H9 (cell line): Measurements from ENCODE around the gene TMEM271. TPM values are rescaled to one million over a fixed set of nuclear protein-coding genes. Genes with fewer than 3 reads are reported as not detected.
A peak's percentile ranks its signal among the peaks of the same experiment; 100 is the strongest.

Source experiments
- DNase-seq: peaks from one replicate; pipeline ENCODE4 v3.0.0-alpha.2; 2017
- H2AFZ ChIP-seq: one replicate; pipeline ENCODE4 v1.6.1; 2013; ENCODE audit warnings: mild to moderate bottlenecking, low read length, control low read depth, moderate library complexity
- H2AK5ac ChIP-seq: 2 replicates; pipeline ENCODE4 v1.6.1; 2013; ENCODE audit warnings: low read length, control low read depth, mixed read lengths; ENCODE audit not compliant: insufficient read length
- H2BK120ac ChIP-seq: one replicate; pipeline ENCODE4 v1.6.1; 2013; ENCODE audit warnings: low read depth, mild to moderate bottlenecking, low read length, control low read depth, inconsistent platforms; ENCODE audit not compliant: poor library complexity, severe bottlenecking
- H2BK12ac ChIP-seq: 2 replicates; pipeline ENCODE4 v1.6.1; 2013; ENCODE audit warnings: low read length, control low read depth, mixed read lengths, low read depth; ENCODE audit not compliant: insufficient read length
- H2BK15ac ChIP-seq: 2 replicates; pipeline ENCODE4 v1.6.1; 2013; ENCODE audit warnings: low read depth, low read length, control low read depth
- H2BK20ac ChIP-seq: one replicate; pipeline ENCODE4 v1.6.1; 2013; ENCODE audit warnings: low read depth, mild to moderate bottlenecking, low read length, control low read depth, inconsistent platforms; ENCODE audit not compliant: poor library complexity, severe bottlenecking
- H2BK5ac ChIP-seq: 2 replicates; pipeline ENCODE4 v1.6.1; 2013; ENCODE audit warnings: low read length, control low read depth, mixed read lengths; ENCODE audit not compliant: insufficient read length
- H3K14ac ChIP-seq: 2 replicates; pipeline ENCODE4 v1.6.1; 2013; ENCODE audit warnings: low read length, control low read depth; ENCODE audit not compliant: insufficient read depth
- H3K18ac ChIP-seq: 2 replicates; pipeline ENCODE4 v1.6.1; 2013; ENCODE audit warnings: low read depth, mild to moderate bottlenecking, mixed read lengths, low read length, control low read depth; ENCODE audit not compliant: insufficient read length
- H3K23ac ChIP-seq: 2 replicates; pipeline ENCODE4 v1.6.1; 2013; ENCODE audit warnings: low read length, control low read depth, mixed read lengths, low read depth; ENCODE audit not compliant: insufficient read length
- H3K23me2 ChIP-seq: 2 replicates; pipeline ENCODE4 v1.6.1; 2013; ENCODE audit warnings: low read depth, mild to moderate bottlenecking, mixed read lengths, low read length, control low read depth; ENCODE audit not compliant: insufficient read length, poor library complexity, severe bottlenecking
- H3K27ac ChIP-seq: 2 replicates; pipeline ENCODE4 v1.5.1; 2013; ENCODE audit warnings: low read length, control low read depth, mixed read lengths, low read depth; ENCODE audit not compliant: insufficient read length
- H3K27me3 ChIP-seq: 2 replicates; pipeline ENCODE4 v1.6.1; 2013; ENCODE audit warnings: low read length, control low read depth, inconsistent platforms; ENCODE audit not compliant: insufficient read depth
- H3K4ac ChIP-seq: 2 replicates; pipeline ENCODE4 v1.6.1; 2013; ENCODE audit warnings: low read depth, mild to moderate bottlenecking, control low read depth, inconsistent platforms, low read length, moderate library complexity
- H3K4me1 ChIP-seq: 2 replicates; pipeline ENCODE4 v1.6.1; 2013; ENCODE audit warnings: low read length, control low read depth, inconsistent platforms; ENCODE audit not compliant: insufficient read depth
- H3K4me2 ChIP-seq: 2 replicates; pipeline ENCODE4 v1.6.1; 2013; ENCODE audit warnings: low read length, control low read depth, mixed read lengths; ENCODE audit not compliant: insufficient read length, insufficient read depth
- H3K56ac ChIP-seq: 2 replicates; pipeline ENCODE4 v1.6.1; 2013; ENCODE audit warnings: low read depth, mild to moderate bottlenecking, mixed read lengths, low read length, control low read depth; ENCODE audit not compliant: insufficient read length
- H3K79me1 ChIP-seq: 2 replicates; pipeline ENCODE4 v1.6.1; 2013; ENCODE audit warnings: low read depth, mild to moderate bottlenecking, moderate library complexity, low read length, control low read depth, inconsistent platforms; ENCODE audit not compliant: insufficient read depth, poor library complexity, severe bottlenecking
- H3K79me2 ChIP-seq: 2 replicates; pipeline ENCODE4 v1.6.1; 2013; ENCODE audit warnings: low read length, control low read depth, inconsistent platforms; ENCODE audit not compliant: insufficient read depth
- H3K9ac ChIP-seq: 2 replicates; pipeline ENCODE4 v1.6.1; 2013; ENCODE audit warnings: low read length, control low read depth, mixed read lengths; ENCODE audit not compliant: insufficient read length; ENCODE audit errors: extremely low read depth
- H3K9me3 ChIP-seq: one replicate; pipeline ENCODE4 v1.6.1; 2013; ENCODE audit warnings: low read depth, low read length, inconsistent platforms; ENCODE audit not compliant: control insufficient read depth
- H3T11ph ChIP-seq: one replicate; pipeline ENCODE4 v1.6.1; 2013; ENCODE audit warnings: mild to moderate bottlenecking, low read length, control low read depth, inconsistent platforms
- H4K20me1 ChIP-seq: one replicate; pipeline ENCODE4 v1.6.1; 2013; ENCODE audit not compliant: control insufficient read depth, insufficient read length, insufficient read depth
- H4K5ac ChIP-seq: 2 replicates; pipeline ENCODE4 v1.6.1; 2013; ENCODE audit warnings: low read depth, mild to moderate bottlenecking, mixed read lengths, low read length, control low read depth; ENCODE audit not compliant: insufficient read length
- H4K8ac ChIP-seq: replicated peaks from 2 replicates; pipeline ENCODE4 v1.6.1; 2013; ENCODE audit warnings: low read length, control low read depth, mixed read lengths, low read depth; ENCODE audit not compliant: insufficient read length
- H4K91ac ChIP-seq: 2 replicates; pipeline ENCODE4 v1.6.1; 2013; ENCODE audit warnings: low read depth, mild to moderate bottlenecking, moderate library complexity, mixed read lengths, low read length, control low read depth; ENCODE audit not compliant: insufficient read length
- H3K27ac Mint-ChIP-seq, 3 experiments: 2 replicates in 2 of 3; 3 replicates in 1 of 3; pipeline ENCODE4 v1.8.0; 2020 to 2021; ENCODE audit warnings: mixed read lengths in 3 of 3, mild to moderate bottlenecking in 1 of 3, moderate library complexity in 1 of 3
- H3K27me3 Mint-ChIP-seq: 2 replicates; pipeline ENCODE4 v1.8.0; 2021; ENCODE audit warnings: low read depth, mild to moderate bottlenecking, moderate library complexity, mixed read lengths
- H3K36me3 Mint-ChIP-seq, 3 experiments: 2 replicates in 2 of 3; 3 replicates in 1 of 3; pipeline ENCODE4 v1.8.0; 2020 to 2021; ENCODE audit warnings: low read depth in 3 of 3, mixed read lengths in 3 of 3; ENCODE audit not compliant: insufficient read depth in 1 of 3
- H3K4me1 Mint-ChIP-seq, 2 experiments: 2 replicates each; pipeline ENCODE4 v1.8.0; 2020; ENCODE audit warnings: mixed read lengths in 2 of 2
- H3K4me3 Mint-ChIP-seq, 2 experiments: 2 replicates in 1 of 2; 3 replicates in 1 of 2; pipeline ENCODE4 v1.8.0; 2020 to 2021; ENCODE audit warnings: mild to moderate bottlenecking in 2 of 2, mixed read lengths in 2 of 2, moderate library complexity in 1 of 2
- H3K9me3 Mint-ChIP-seq, 2 experiments: 2 replicates in 1 of 2; 3 replicates in 1 of 2; pipeline ENCODE4 v1.8.0; 2020; ENCODE audit warnings: mild to moderate bottlenecking in 2 of 2, mixed read lengths in 2 of 2, moderate library complexity in 1 of 2
- CTCF ChIP-seq: fragments of 200-600 bp; sonication (generic); conservative IDR thresholded peaks from 3 replicates; pipeline ENCODE4 v1.8.0; 2021; ENCODE audit warnings: antibody characterized with exemption, mild to moderate bottlenecking
- WGBS: extraction: QIAGEN DNeasy Blood & Tissue Kit; methylation state at CpG from one replicate; pipeline ENCODE4 v1.1.7; 2013; ENCODE audit warnings: missing lambda C conversion rate, low lambda C conversion rate, mixed read lengths; ENCODE audit not compliant: insufficient read length; ENCODE audit errors: extremely low coverage; 5-methylcytosine and 5-hydroxymethylcytosine counted together
- total RNA-seq: library from RNA; stranded (reverse); gene quantifications from 2 replicates; pipeline ENCODE4 v1.2.1, GENCODE V29; 2021

The TMEM271 gene
- total RNA-seq, 1 experiment from 2014 or later, result 0.09 TPM

- no peak overlapping the region for H2BK20ac ChIP-seq
- no peak overlapping the region for H3K23ac ChIP-seq
- no peak overlapping the region for H2BK120ac ChIP-seq
- no peak overlapping the region for H4K5ac ChIP-seq
- H3K27me3 Mint-ChIP-seq, result peaks cover 83% of the 10 kb centered on the region
- no peak for TF ChIP-seq CTCF
- no peak overlapping the region for H3K9ac ChIP-seq
- peaks cover 22% of the 10 kb centered on the region for H3K23me2 ChIP-seq
- peak overlapping the region; percentile 80 for H3K4me2 ChIP-seq
- H3K27me3 ChIP-seq, result peaks cover 45% of the 10 kb centered on the region
- no peak overlapping the region for H3K18ac ChIP-seq
- H4K20me1 ChIP-seq, result no peaks in the 10 kb centered on the region
- H3K14ac ChIP-seq, result no peak overlapping the region
- H3K4me1 ChIP-seq, result 0 out of 2 replicates have a peak, but pooled peaks cover 5% of the 10 kb centered on the region
- no peaks in the 10 kb centered on the region for H3K9me3 ChIP-seq
- no peak overlapping the region for H3K4ac ChIP-seq
- H3K9me3 Mint-ChIP-seq, result peaks cover 5 to 6% of the 10 kb centered on the region in 2 experiments; a peak in 4 of 5 replicates
- H2BK15ac ChIP-seq, result no peak overlapping the region
- no peak overlapping the region for H3K27ac ChIP-seq
- H3T11ph ChIP-seq, result no peak overlapping the region
- no peak overlapping the region for H3K27ac Mint-ChIP-seq
- peaks cover 0 to 2% (median 0%) of the 10 kb centered on the region in 3 experiments; a peak in 1 of 7 replicates for H3K36me3 Mint-ChIP-seq
- H3K4me1 Mint-ChIP-seq, result peaks cover 11 to 25% of the 10 kb centered on the region in 2 experiments
- peak overlapping the region; percentile 62 to 93 for H3K4me3 Mint-ChIP-seq
- H4K91ac ChIP-seq, result no peak overlapping the region
- no peak overlapping the region for H2AK5ac ChIP-seq
- H2AFZ ChIP-seq, result no peak overlapping the region
- no peaks in the 10 kb centered on the region for H3K79me2 ChIP-seq
- no peak for DNase-seq
- H2BK12ac ChIP-seq, result no peak overlapping the region
- WGBS, result no CpG with 5 or more reads among the region's 37 CpGs
- H3K79me1 ChIP-seq, result no peaks in the 10 kb centered on the region
- H4K8ac ChIP-seq, result no peak overlapping the region
- no peak overlapping the region for H2BK5ac ChIP-seq
- H3K56ac ChIP-seq, result no peak overlapping the region
Observed at GRCh38 chr4:576991-577498, 950 bp upstream of the TMEM271 start.
